Measurements from ENCODE around the gene NHS.

NHS gene

DNA sequence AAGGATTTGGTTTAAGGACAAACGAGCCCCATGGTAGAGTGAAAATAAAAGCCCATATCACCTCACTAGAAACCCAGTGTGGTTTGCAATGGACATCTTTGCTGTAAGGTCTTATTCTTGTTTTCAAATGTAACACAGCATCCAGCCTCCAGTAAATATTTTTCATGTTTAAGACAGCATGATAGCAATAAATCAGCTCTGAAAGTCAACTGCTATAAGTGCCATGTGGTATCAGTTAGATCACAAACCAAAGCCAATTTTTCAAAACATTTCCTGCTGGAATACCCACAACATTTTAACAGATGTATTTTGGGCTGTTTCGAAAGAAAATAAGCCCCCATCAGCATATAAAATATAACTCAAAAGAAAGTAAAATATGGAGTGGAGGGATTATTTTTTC, 338.3 kb downstream of the NHS start:
- Histone ChIP-seq H3K36me3 (ENCODE audit: control insufficient read depth in 2 of 2, insufficient read depth in 2 of 2, low read length in 2 of 2) (no peaks in the 10 kb centered on the region), H3K27ac (ENCODE audit: low read depth in 2 of 2, low read length in 2 of 2) (no peak overlapping the region), H3K27me3 (ENCODE audit: control insufficient read depth in 2 of 2, insufficient read depth in 2 of 2, low read length in 2 of 2) (no peaks in the 10 kb centered on the region), H3K9ac (ENCODE audit: low read depth in 1 of 2, low read length in 2 of 2) (no peak overlapping the region), H3K4me1 (ENCODE audit: control insufficient read depth in 2 of 2, insufficient read depth in 2 of 2, low read length in 2 of 2) (no peaks in the 10 kb centered on the region), H3K9me3 (ENCODE audit: control insufficient read depth in 2 of 2, low read length in 2 of 2) (no peaks in the 10 kb centered on the region), H3K4me3 (ENCODE audit: low read length in 2 of 2) (no peak overlapping the region)

DNA sequence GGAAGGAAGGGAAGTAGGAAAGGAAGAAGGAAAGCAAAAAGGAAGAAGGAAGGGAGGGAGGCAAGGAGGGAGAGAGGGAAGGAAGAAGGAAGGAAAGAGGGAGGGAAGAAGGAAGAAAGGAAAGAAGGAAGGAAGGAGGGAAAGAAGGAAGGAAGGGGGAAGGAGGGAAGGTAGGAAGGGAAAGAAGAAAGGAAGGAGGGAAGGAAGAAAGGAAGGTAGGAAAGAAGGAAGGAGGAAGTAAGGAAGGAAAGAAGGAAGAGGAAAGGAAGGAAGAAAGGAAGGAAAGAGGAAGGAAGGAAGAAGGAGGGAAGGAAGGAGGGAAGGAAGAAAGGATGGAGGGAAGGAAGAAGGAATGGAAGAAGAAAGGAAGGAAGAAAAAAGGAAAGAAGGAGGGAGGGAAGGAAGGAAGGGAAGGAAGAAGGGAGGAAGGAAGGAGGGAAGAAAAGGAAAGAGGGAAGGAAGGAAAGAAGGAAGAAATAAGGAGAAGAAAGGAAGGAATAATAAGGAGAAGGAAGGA, 343.7 kb downstream of the NHS start:
- H3K9me3 ChIP-seq (ENCODE audit: control insufficient read depth in 2 of 2, low read length in 2 of 2) = no peaks in the 10 kb centered on the region
- H3K27ac ChIP-seq (ENCODE audit: low read depth in 2 of 2, low read length in 2 of 2) = no peak overlapping the region
- H3K4me1 ChIP-seq (ENCODE audit: control insufficient read depth in 2 of 2, insufficient read depth in 2 of 2, low read length in 2 of 2) = no peaks in the 10 kb centered on the region
- H3K4me3 ChIP-seq (ENCODE audit: low read length in 2 of 2) = no peak overlapping the region
- peaks cover 0 to 7% of the 10 kb centered on the region in 2 donors for H3K27me3 ChIP-seq (ENCODE audit: control insufficient read depth in 2 of 2, insufficient read depth in 2 of 2, low read length in 2 of 2)
- no peak overlapping the region for H3K9ac ChIP-seq (ENCODE audit: low read depth in 1 of 2, low read length in 2 of 2)
- no peaks in the 10 kb centered on the region for H3K36me3 ChIP-seq (ENCODE audit: control insufficient read depth in 2 of 2, insufficient read depth in 2 of 2, low read length in 2 of 2)

DNA sequence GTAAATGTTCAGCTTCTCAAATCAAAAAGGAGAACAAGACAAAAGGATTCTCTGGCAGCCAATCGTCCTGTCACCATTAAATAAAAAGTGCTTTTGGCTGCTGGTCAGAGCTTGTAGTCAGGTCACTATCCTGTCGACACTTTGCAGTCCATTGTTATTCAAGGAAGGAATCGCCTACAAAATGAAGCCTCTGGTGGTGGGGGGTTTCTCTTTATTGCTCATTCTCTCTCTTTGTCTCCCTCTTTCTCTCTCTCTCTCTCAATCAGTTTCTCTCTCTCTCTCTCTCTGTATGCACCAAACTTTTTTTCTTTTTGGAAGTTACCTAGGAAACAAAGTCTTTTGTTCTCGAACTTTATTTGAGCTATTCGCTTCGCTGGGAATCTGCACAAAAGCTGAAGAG, 344.7 kb downstream of the NHS start:
- no peaks in the 10 kb centered on the region for H3K4me1 ChIP-seq (ENCODE audit: control insufficient read depth in 2 of 2, insufficient read depth in 2 of 2, low read length in 2 of 2)
- H3K9me3 ChIP-seq (ENCODE audit: control insufficient read depth in 2 of 2, low read length in 2 of 2) = no peaks in the 10 kb centered on the region
- no peak overlapping the region for H3K9ac ChIP-seq (ENCODE audit: low read depth in 1 of 2, low read length in 2 of 2)
- no peak overlapping the region for H3K27ac ChIP-seq (ENCODE audit: low read depth in 2 of 2, low read length in 2 of 2)
- no peak overlapping the region for H3K4me3 ChIP-seq (ENCODE audit: low read length in 2 of 2)
- peaks cover 0 to 7% of the 10 kb centered on the region in 2 donors for H3K27me3 ChIP-seq (ENCODE audit: control insufficient read depth in 2 of 2, insufficient read depth in 2 of 2, low read length in 2 of 2)
- no peaks in the 10 kb centered on the region for H3K36me3 ChIP-seq (ENCODE audit: control insufficient read depth in 2 of 2, insufficient read depth in 2 of 2, low read length in 2 of 2)

DNA sequence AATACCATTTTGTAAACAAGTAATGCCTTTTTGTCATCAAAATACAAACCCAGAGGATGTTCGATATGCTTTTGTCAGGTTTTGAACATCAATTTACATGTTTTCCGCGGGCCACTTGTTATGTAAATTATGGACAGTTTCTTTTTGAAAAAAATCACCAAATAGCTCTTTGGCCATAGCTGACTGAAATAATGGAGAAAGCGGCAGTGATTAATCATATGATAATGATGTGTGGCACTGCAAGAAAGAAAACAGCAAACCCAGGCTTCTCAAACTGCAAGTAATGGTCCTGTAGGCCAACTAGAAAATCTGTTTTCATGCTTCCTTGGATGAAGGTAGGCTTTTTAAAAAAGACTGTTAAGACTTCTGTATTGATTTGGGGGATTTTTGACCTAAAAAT, 346.7 kb downstream of the NHS start:
- Histone ChIP-seq H3K9ac (ENCODE audit: low read depth in 1 of 2, low read length in 2 of 2) (no peak overlapping the region), H3K27ac (ENCODE audit: low read depth in 2 of 2, low read length in 2 of 2) (no peak overlapping the region), H3K4me3 (ENCODE audit: low read length in 2 of 2) (no peak overlapping the region), H3K9me3 (ENCODE audit: control insufficient read depth in 2 of 2, low read length in 2 of 2) (no peaks in the 10 kb centered on the region), H3K27me3 (ENCODE audit: control insufficient read depth in 2 of 2, insufficient read depth in 2 of 2, low read length in 2 of 2) (peaks cover 0 to 7% of the 10 kb centered on the region in 2 donors), H3K36me3 (ENCODE audit: control insufficient read depth in 2 of 2, insufficient read depth in 2 of 2, low read length in 2 of 2) (no peaks in the 10 kb centered on the region), H3K4me1 (ENCODE audit: control insufficient read depth in 2 of 2, insufficient read depth in 2 of 2, low read length in 2 of 2) (no peaks in the 10 kb centered on the region)

DNA sequence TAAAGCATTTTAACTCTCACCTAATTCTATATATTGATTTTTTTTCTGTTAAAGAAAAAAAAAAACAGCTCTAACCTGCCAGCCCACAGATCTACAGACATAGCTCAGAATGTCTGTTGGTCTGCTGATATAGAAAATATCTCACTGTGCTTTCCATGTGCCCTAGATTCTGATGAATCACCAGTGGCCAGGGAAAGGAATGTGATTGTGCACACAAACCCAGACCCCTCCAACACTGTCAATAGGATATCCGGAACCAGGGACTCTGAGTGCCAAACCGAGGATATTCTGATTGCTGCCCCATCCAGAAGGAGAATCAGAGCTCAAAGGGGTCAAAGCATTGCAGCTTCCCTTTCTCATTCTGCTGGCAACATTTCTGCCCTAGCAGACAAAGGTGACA, 350.2 kb downstream of the NHS start:
- Histone ChIP-seq H3K27me3 (ENCODE audit: control insufficient read depth in 2 of 2, insufficient read depth in 2 of 2, low read length in 2 of 2) (peaks cover 0 to 7% of the 10 kb centered on the region in 2 donors), H3K9me3 (ENCODE audit: control insufficient read depth in 2 of 2, low read length in 2 of 2) (no peaks in the 10 kb centered on the region), H3K4me3 (ENCODE audit: low read length in 2 of 2) (no peak overlapping the region), H3K9ac (ENCODE audit: low read depth in 1 of 2, low read length in 2 of 2) (no peak overlapping the region), H3K4me1 (ENCODE audit: control insufficient read depth in 2 of 2, insufficient read depth in 2 of 2, low read length in 2 of 2) (no peaks in the 10 kb centered on the region), H3K27ac (ENCODE audit: low read depth in 2 of 2, low read length in 2 of 2) (no peak overlapping the region), H3K36me3 (ENCODE audit: control insufficient read depth in 2 of 2, insufficient read depth in 2 of 2, low read length in 2 of 2) (no peaks in the 10 kb centered on the region)

DNA sequence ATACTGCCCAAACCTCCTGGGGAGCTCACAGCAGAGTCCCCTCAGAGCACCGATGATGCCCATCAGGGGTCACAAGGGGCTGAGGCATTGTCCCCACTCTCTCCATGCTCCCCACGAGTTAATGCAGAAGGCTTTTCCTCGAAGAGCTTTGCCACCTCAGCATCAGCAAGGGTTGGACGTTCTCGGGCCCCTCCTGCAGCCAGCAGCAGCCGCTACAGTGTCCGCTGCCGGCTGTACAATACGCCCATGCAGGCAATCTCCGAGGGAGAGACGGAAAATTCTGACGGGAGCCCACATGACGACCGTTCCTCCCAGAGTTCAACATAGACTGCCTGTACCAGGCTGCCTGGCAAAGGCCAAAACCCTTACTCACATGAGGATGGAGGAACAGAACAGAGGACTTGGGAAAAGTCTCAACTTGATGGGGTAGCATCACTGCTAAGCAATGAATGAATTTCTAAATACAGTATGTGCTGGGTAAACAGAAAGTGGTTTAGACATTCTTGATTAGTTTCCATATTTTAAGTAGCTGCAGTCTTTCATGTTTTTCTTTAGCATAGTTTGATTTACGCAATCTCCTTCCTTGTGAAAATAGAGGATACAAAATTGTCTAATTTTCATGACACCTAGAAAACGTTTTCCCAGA, 357.3 kb downstream of the NHS start:
- no peak overlapping the region for H3K9ac ChIP-seq (ENCODE audit: low read depth in 1 of 2, low read length in 2 of 2)
- no peaks in the 10 kb centered on the region for H3K9me3 ChIP-seq (ENCODE audit: control insufficient read depth in 2 of 2, low read length in 2 of 2)
- no peak overlapping the region for H3K4me3 ChIP-seq (ENCODE audit: low read length in 2 of 2)
- H3K27me3 ChIP-seq (ENCODE audit: control insufficient read depth in 2 of 2, insufficient read depth in 2 of 2, low read length in 2 of 2) = no peaks in the 10 kb centered on the region
- H3K4me1 ChIP-seq (ENCODE audit: control insufficient read depth in 2 of 2, insufficient read depth in 2 of 2, low read length in 2 of 2) = peaks cover 0 to 5% of the 10 kb centered on the region in 2 donors
- no peak overlapping the region for H3K27ac ChIP-seq (ENCODE audit: low read depth in 2 of 2, low read length in 2 of 2)
- H3K36me3 ChIP-seq (ENCODE audit: control insufficient read depth in 2 of 2, insufficient read depth in 2 of 2, low read length in 2 of 2) = no peaks in the 10 kb centered on the region

DNA sequence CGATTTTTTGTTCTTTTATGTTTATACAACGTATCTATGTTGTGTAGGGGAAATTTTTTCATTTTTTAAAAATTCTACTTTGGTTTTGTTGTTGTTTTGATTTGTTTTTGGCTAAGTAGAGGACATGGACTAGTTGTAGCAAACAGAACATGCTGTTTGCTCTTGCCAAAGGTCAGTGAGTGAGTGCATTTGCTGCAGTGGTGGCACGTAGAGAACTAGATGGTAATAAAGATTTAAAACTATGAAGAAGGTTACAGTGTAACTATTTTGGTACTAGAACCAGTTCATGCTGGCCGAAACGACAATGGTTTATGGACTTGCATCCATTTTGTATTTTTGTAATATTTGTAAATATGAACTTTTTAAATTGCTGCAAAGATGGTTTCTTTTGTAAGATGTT, 360.4 kb downstream of the NHS start:
- H3K4me1 ChIP-seq (ENCODE audit: control insufficient read depth in 2 of 2, insufficient read depth in 2 of 2, low read length in 2 of 2) = peaks cover 0 to 5% of the 10 kb centered on the region in 2 donors
- H3K9me3 ChIP-seq (ENCODE audit: control insufficient read depth in 2 of 2, low read length in 2 of 2) = no peaks in the 10 kb centered on the region
- H3K9ac ChIP-seq (ENCODE audit: low read depth in 1 of 2, low read length in 2 of 2) = no peak overlapping the region
- peak overlapping the region; percentile 72 to 85 for H3K27ac ChIP-seq (ENCODE audit: low read depth in 2 of 2, low read length in 2 of 2)
- peaks cover 0 to under 1% of the 10 kb centered on the region in 2 donors for H3K27me3 ChIP-seq (ENCODE audit: control insufficient read depth in 2 of 2, insufficient read depth in 2 of 2, low read length in 2 of 2)
- no peaks in the 10 kb centered on the region for H3K36me3 ChIP-seq (ENCODE audit: control insufficient read depth in 2 of 2, insufficient read depth in 2 of 2, low read length in 2 of 2)
- no peak overlapping the region for H3K4me3 ChIP-seq (ENCODE audit: low read length in 2 of 2)

DNA sequence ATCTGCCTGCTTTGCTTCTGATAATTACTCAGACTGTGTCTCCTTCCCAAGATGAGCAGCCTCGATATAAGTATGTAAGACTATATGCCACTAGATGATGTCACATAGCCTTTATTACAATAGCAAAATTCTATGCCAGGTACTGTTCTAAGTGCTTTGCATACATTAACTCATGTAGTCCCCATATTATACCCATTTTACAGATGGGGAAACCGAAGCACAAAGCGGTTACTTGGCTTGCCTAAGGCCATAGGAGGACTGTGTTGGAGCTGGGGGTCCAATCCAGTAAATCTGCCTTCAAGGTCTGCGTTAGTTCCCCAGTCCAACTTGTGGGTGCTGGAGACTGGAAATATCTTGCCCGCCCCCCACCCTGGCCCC, 361.5 kb downstream of the NHS start:
- Histone ChIP-seq H3K36me3 (ENCODE audit: control insufficient read depth in 2 of 2, insufficient read depth in 2 of 2, low read length in 2 of 2) (no peaks in the 10 kb centered on the region), H3K27ac (ENCODE audit: low read depth in 2 of 2, low read length in 2 of 2) (peak overlapping the region; percentile 85), H3K9ac (ENCODE audit: low read depth in 1 of 2, low read length in 2 of 2) (peak overlapping the region in 1 of 2 donors; percentile 27), H3K4me3 (ENCODE audit: low read length in 2 of 2) (peak overlapping the region; percentile 63 to 70), H3K27me3 (ENCODE audit: control insufficient read depth in 2 of 2, insufficient read depth in 2 of 2, low read length in 2 of 2) (peaks cover 0 to 4% of the 10 kb centered on the region in 2 donors), H3K4me1 (ENCODE audit: control insufficient read depth in 2 of 2, insufficient read depth in 2 of 2, low read length in 2 of 2) (peaks cover 0 to 8% of the 10 kb centered on the region in 2 donors), H3K9me3 (ENCODE audit: control insufficient read depth in 2 of 2, low read length in 2 of 2) (no peaks in the 10 kb centered on the region)

DNA sequence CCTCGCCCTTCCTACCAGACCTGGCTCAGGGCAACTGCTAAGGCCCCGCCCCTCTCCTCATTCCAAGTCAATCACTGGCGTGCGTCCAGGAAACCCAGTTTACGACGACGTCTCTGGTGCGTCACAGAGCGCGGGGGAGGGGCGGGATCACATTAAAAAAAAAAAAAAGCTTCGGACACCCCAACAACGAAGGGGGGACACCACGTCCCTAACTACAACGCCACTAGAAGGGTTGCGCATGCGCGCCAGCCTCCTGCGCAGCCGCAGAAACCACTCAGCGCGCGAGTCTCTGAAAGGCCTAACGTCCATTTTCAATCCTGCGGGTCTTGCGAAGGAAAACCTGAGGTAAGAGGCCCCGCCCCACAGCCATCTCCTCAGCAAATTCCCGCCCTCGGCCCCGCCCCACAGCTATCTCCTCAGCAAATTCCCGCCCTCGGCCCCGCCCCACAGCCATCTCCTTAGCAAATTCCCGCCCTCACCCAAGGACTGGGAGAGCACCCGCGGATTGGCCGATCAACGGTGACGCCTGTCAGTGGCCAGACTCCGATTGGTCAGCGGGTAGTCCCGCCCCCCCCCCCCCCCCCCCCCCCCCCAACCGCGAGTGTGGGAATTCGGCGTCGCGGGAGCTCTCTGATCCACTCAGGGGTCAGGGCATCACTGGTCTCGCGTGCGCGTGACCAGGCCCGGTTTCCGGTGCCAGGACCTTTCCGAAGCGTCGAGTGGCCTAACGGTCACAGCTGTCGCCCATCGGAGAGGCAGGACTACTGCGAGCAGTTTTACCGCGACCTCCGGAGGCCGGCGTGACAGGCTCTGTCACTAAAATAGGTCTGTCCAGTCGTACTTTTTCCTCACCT, 362.1 kb downstream of the NHS start, which contains the start of gene SCML1:
Gene SCML1, plus strand, starts transcription at position 638 of the 854 bp plus-strand sequence. CDS start 6,694 bp downstream, outside the sequence.
- Histone ChIP-seq H3K4me3 (ENCODE audit: low read length in 2 of 2) (peak within 1 kb of the TSS; percentile 72 to 78), H3K9ac (ENCODE audit: low read depth in 1 of 2, low read length in 2 of 2) (peak within 1 kb of the TSS; percentile 88), H3K27ac (ENCODE audit: low read depth in 2 of 2, low read length in 2 of 2) (peak within 1 kb of the TSS; percentile 90 to 93)

DNA sequence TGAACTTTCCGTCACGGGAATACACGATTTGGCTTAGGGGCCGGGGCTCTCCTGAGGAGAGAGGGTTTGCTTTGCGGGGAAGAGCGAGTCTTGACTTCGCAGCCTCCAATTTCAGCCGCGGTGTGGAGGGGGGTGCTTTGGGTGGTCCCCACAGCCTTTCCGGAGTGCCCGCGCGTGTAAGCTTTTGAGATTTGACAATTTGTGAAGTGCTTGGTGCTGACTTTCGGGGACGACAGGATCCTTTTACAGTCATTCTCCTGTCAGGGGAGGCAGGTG, 362.6 kb downstream of the NHS start:
- H3K4me3 ChIP-seq (ENCODE audit: low read length in 2 of 2) = peak overlapping the region; percentile 72 to 78
- peaks cover 0 to 4% of the 10 kb centered on the region in 2 donors for H3K27me3 ChIP-seq (ENCODE audit: control insufficient read depth in 2 of 2, insufficient read depth in 2 of 2, low read length in 2 of 2)
- peaks cover 0 to 8% of the 10 kb centered on the region in 2 donors for H3K4me1 ChIP-seq (ENCODE audit: control insufficient read depth in 2 of 2, insufficient read depth in 2 of 2, low read length in 2 of 2)
- peak overlapping the region; percentile 90 to 93 for H3K27ac ChIP-seq (ENCODE audit: low read depth in 2 of 2, low read length in 2 of 2)
- H3K9me3 ChIP-seq (ENCODE audit: control insufficient read depth in 2 of 2, low read length in 2 of 2) = no peaks in the 10 kb centered on the region
- no peaks in the 10 kb centered on the region for H3K36me3 ChIP-seq (ENCODE audit: control insufficient read depth in 2 of 2, insufficient read depth in 2 of 2, low read length in 2 of 2)
- peak overlapping the region; percentile 88 for H3K9ac ChIP-seq (ENCODE audit: low read depth in 1 of 2, low read length in 2 of 2)

More for the DNA sequence above, 362.1 kb downstream of the NHS start, which contains the start of gene SCML1:
- Histone ChIP-seq H3K27me3 (ENCODE audit: control insufficient read depth in 2 of 2, insufficient read depth in 2 of 2, low read length in 2 of 2) (peaks cover 0 to 4% of the 10 kb centered on the region in 2 donors), H3K4me1 (ENCODE audit: control insufficient read depth in 2 of 2, insufficient read depth in 2 of 2, low read length in 2 of 2) (peaks cover 0 to 8% of the 10 kb centered on the region in 2 donors), H3K9me3 (ENCODE audit: control insufficient read depth in 2 of 2, low read length in 2 of 2) (no peaks in the 10 kb centered on the region), H3K36me3 (ENCODE audit: control insufficient read depth in 2 of 2, insufficient read depth in 2 of 2, low read length in 2 of 2) (no peaks in the 10 kb centered on the region)
